Measurements from ENCODE around the gene DNAJA2. TPM values are rescaled to one million over a fixed set of nuclear protein-coding genes. Genes with fewer than 3 reads are reported as not detected.

Gene DNAJA2
- total RNA-seq (ENCODE audit: low replicate concordance), result 64.7 and 86.5 TPM in 2 replicates

DNA sequence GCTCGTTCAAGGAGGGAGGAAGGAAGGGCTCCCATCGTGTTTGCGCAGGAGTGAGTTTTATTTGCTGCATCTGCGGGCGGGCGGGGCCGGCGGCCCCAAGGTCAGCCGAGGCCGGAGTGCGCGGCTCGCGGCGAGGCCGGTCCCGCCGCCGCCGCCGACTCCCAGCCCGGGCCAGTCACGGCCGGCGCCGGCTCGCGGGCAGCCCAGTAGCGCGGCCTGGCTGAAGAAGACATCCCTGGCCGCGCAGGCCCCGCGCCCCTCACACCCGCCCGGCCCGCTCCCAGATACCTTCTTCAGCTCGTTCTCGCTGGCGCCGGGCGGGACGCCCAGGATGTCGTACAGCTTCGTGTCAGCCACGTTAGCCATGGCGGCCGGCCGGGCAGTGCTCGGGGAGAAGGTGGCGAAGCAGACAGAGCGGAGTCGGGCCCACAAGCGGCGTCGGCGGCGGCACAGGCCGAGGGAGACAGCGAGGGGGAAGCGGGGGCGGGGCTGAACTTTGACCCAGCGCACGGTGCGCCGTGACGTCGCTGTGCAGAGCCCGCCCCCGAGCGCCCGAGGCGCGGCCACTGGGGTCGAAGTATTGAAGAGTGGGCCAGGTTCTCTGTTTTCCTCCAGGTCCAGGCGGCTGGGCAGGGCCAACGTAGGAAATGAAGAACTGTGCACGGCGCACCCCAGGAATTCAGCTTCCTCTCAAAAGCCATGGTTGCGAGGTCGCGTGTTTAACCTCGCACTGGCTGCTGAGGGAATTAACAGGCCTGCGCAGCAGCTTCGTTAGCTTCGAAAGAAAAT lies at the start of gene DNAJA2:
TSS of gene DNAJA2 (minus strand) at position 468 of the 789 bp plus-strand sequence. CDS start at position 366, 102 bp downstream.

Other genes with a start within 250 kb of the DNAJA2 start
- gene MYLK3, start 225.3 kb downstream of the DNAJA2 start, total RNA-seq (ENCODE audit: low replicate concordance), result 0.15 and 0.23 TPM in 2 replicates
- gene C16orf87, start 142.5 kb downstream of the DNAJA2 start, total RNA-seq (ENCODE audit: low replicate concordance), result 0.94 and 7.5 TPM in 2 replicates
- gene GPT2, start 89.3 kb downstream of the DNAJA2 start, total RNA-seq (ENCODE audit: low replicate concordance), result 7.0 and 25.9 TPM in 2 replicates
- gene NETO2, start 170.3 kb upstream of the DNAJA2 start, total RNA-seq (ENCODE audit: low replicate concordance), result 1.1 and 3.0 TPM in 2 replicates